ENCODE data around the gene PCNX3.

DNA sequence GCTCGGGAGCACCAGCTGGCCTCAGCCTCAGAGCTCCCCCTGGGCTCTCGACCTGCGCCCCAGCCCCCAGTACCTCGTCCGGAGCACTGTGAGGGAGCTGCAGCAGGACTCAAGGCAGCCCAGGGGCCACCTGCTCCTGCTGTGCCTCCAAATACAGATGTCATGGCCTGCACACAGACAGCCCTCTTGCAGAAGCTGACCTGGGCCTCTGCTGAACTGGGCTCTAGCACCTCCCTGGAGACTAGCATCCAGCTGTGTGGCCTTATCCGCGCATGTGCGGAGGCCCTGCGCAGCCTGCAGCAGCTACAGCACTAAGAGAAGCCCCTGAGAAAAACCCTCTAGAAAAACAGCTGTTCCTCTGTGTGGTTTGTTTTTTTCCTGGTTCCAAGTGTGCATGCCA is 44.2 kb upstream of the PCNX3 start:
- TF ChIP-seq, protein P1, sequence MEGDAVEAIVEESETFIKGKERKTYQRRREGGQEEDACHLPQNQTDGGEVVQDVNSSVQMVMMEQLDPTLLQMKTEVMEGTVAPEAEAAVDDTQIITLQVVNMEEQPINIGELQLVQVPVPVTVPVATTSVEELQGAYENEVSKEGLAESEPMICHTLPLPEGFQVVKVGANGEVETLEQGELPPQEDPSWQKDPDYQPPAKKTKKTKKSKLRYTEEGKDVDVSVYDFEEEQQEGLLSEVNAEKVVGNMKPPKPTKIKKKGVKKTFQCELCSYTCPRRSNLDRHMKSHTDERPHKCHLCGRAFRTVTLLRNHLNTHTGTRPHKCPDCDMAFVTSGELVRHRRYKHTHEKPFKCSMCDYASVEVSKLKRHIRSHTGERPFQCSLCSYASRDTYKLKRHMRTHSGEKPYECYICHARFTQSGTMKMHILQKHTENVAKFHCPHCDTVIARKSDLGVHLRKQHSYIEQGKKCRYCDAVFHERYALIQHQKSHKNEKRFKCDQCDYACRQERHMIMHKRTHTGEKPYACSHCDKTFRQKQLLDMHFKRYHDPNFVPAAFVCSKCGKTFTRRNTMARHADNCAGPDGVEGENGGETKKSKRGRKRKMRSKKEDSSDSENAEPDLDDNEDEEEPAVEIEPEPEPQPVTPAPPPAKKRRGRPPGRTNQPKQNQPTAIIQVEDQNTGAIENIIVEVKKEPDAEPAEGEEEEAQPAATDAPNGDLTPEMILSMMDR (conservative IDR thresholded peaks at IDR 0.05 in 1 of 2, IDR thresholded peaks at IDR 0.05 in 1 of 2; ENCODE audit: low read depth in 1 of 2, low read length in 2 of 2), result no peak
- no peak for TF ChIP-seq EZH2 (IDR thresholded peaks at IDR 0.05; ENCODE audit: low read length, missing control alignments)
